ENCODE data around the gene SEC14L1.
"Not testable (repeated sequence)": the region's sequence is repeated elsewhere in the genome, so short reads cannot be mapped to it uniquely, and the experiment has no call there.

Gene SEC14L1

GRCh38 chr17:77098884-77099545 is 41.8 kb upstream of the SEC14L1 start:
- Histone ChIP-seq H3K36me3 (replicated peaks) (peaks cover 15% of the 10 kb centered on the region), H3K27me3 (replicated peaks) (no peaks in the 10 kb centered on the region), H3K4me3 (ENCODE audit: low read depth, low read length) (no peak overlapping the region), H3K27ac (peak overlapping the region; percentile 27)
- DNase-seq = peak; percentile 51
- in situ Hi-C loops (cut with HindIII; ENCODE audit: low pct_ligation_motif_present, low sequenced_read_pairs) = no loop called here
- TF ChIP-seq CTCF (IDR thresholded peaks at IDR 0.05; ENCODE audit: low read depth, low read length, missing control alignments) = no peak

GRCh38 chr17:77099997-77100396 is 40.8 kb upstream of the SEC14L1 start:
- in situ Hi-C loops (cut with HindIII; ENCODE audit: low pct_ligation_motif_present, low sequenced_read_pairs) = no loop called here
- no peak for DNase-seq
- no peak for TF ChIP-seq CTCF (IDR thresholded peaks at IDR 0.05; ENCODE audit: low read depth, low read length, missing control alignments)
- H3K27me3 ChIP-seq (replicated peaks) = no peaks in the 10 kb centered on the region
- H3K4me3 ChIP-seq (ENCODE audit: low read depth, low read length) = no peak overlapping the region
- H3K36me3 ChIP-seq (replicated peaks) = peaks cover 5% of the 10 kb centered on the region
- no peak overlapping the region for H3K27ac ChIP-seq

- H3K36me3 ChIP-seq (replicated peaks) = no peaks in the 10 kb centered on the region
- in situ Hi-C loops (cut with HindIII; ENCODE audit: low pct_ligation_motif_present, low sequenced_read_pairs) = no loop called here
- H3K27ac ChIP-seq = no peak overlapping the region
- no peak for TF ChIP-seq CTCF (IDR thresholded peaks at IDR 0.05; ENCODE audit: low read depth, low read length, missing control alignments)
- H3K4me3 ChIP-seq (ENCODE audit: low read depth, low read length) = no peak overlapping the region
- H3K27me3 ChIP-seq (replicated peaks) = no peaks in the 10 kb centered on the region
- DNase-seq = no peak
Measured at GRCh38 chr17:77101521-77102410, 39.0 kb upstream of the SEC14L1 start.

- H3K36me3 ChIP-seq (replicated peaks); in situ Hi-C loops (cut with HindIII; ENCODE audit: low pct_ligation_motif_present, low sequenced_read_pairs); H3K27me3 ChIP-seq (replicated peaks); DNase-seq; H3K27ac ChIP-seq; H3K4me3 ChIP-seq (ENCODE audit: low read depth, low read length): not testable (repeated sequence)
Measured at GRCh38 chr17:77102411-77103134, 38.2 kb upstream of the SEC14L1 start.

- H3K36me3 ChIP-seq (replicated peaks) = no peaks in the 10 kb centered on the region
- H3K4me3 ChIP-seq (ENCODE audit: low read depth, low read length) = no peak overlapping the region
- no peaks in the 10 kb centered on the region for H3K27me3 ChIP-seq (replicated peaks)
- DNase-seq = no peak
- H3K27ac ChIP-seq = no peak overlapping the region
- in situ Hi-C loops (cut with HindIII; ENCODE audit: low pct_ligation_motif_present, low sequenced_read_pairs) = no loop called here
- TF ChIP-seq CTCF (IDR thresholded peaks at IDR 0.05; ENCODE audit: low read depth, low read length, missing control alignments) = no peak
Measured at GRCh38 chr17:77105706-77106105, 35.1 kb upstream of the SEC14L1 start.

GRCh38 chr17:77106874-77107358 is 33.9 kb upstream of the SEC14L1 start:
- H3K27me3 ChIP-seq (replicated peaks) = no peaks in the 10 kb centered on the region
- in situ Hi-C loops (cut with HindIII; ENCODE audit: low pct_ligation_motif_present, low sequenced_read_pairs) = no loop called here
- DNase-seq = no peak
- no peaks in the 10 kb centered on the region for H3K36me3 ChIP-seq (replicated peaks)
- H3K27ac ChIP-seq = no peak overlapping the region
- no peak overlapping the region for H3K4me3 ChIP-seq (ENCODE audit: low read depth, low read length)
- TF ChIP-seq CTCF (IDR thresholded peaks at IDR 0.05; ENCODE audit: low read depth, low read length, missing control alignments) = peak; percentile 3

Data from brain microvascular endothelial cell (primary cell).